22Rv1 (cell line): ENCODE measurements around the gene PROK1.

Experiments used
- CTCF ChIP-seq: fragments of 450-650 bp; IDR thresholded peaks from 2 replicates; pipeline ENCODE4 v1.5.1; 2017; ENCODE audit warnings: mild to moderate bottlenecking
- ZFX ChIP-seq: fragments of 450-650 bp; IDR thresholded peaks from 2 replicates; pipeline ENCODE4 v1.6.1; 2017; ENCODE audit warnings: antibody characterized with exemption, borderline replicate concordance

- TF ChIP-seq CTCF (0 out of 2 replicates have a peak, but pooled peaks have one; percentile 12), ZFX (no peak)
These were observed 24.5 kb downstream of the PROK1 start for GRCh38 chr1:110475362-110476027.
